ENCODE measurements around the gene SOWAHA. TPM values are rescaled to one million over a fixed set of nuclear protein-coding genes. Genes with fewer than 3 reads are reported as not detected.

The SOWAHA gene
- total RNA-seq, 1 donor from 2014 or later: 0.18 TPM

GRCh38 chr5:132775476-132775961, 37.6 kb upstream of the SOWAHA start:
- no peaks in the 10 kb centered on the region for H3K27me3 ChIP-seq (ENCODE audit: low read depth)
- H3K27ac ChIP-seq: peak overlapping the region; percentile 88
- TF ChIP-seq CTCF (IDR thresholded peaks at IDR 0.05): no peak
- DNase-seq (no peak), ATAC-seq (peak in 1 of 2 donors; percentile 11)
- H3K4me1 ChIP-seq: peaks cover 38% of the 10 kb centered on the region
- H3K36me3 ChIP-seq: no peaks in the 10 kb centered on the region
- intact Hi-C loops (cut with DNase I): no loop called here
- H3K4me3 ChIP-seq: peak overlapping the region; percentile 94
- no peaks in the 10 kb centered on the region for H3K9me3 ChIP-seq

DNA sequence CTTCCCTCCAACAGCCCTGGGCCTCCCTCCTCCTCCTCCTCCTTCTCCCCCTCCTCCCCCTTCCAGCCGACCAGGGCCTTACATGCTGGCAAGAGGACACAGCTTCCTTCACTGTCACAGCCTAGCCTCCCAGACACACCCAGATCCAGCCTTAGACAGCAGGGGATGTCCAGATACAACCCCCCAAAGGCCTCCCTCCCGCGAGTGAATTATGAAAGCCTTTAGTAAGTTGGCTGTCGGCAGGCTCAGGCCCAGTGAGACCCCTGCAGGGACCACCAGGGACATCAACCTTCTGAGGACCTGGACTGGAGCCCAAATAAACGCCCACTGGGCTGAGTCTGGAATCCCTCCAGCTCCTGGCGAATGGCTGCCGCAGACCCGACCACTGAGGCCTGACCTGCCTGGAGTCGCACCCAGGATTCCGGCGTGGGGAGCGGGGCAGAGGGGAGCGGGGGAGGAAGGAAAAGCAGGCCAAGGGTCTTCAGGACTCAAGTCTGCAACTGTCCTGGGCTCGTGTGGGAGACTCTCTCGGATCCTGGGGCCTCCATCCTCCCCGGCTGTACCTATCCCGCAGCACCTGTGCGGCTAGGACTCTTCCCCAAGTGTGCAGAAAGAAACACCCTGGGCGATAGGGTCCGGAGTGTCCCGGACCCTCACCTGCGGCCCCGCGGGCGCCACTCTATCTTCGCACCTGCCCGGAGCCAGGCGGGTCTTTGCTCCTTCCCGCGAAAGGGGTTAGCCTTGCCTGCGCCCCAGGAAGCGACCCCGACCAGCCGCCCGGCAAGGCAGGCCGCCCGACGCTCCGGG, 36.8 kb upstream of the SOWAHA start:
- H3K27ac ChIP-seq: peak overlapping the region; percentile 88
- H3K4me1 ChIP-seq: peaks cover 30% of the 10 kb centered on the region
- DNase-seq (no peak), ATAC-seq (peak; percentile 43 to 45)
- intact Hi-C loops (cut with DNase I): no loop called here
- peak overlapping the region; percentile 94 for H3K4me3 ChIP-seq
- H3K36me3 ChIP-seq: no peaks in the 10 kb centered on the region
- no peak for TF ChIP-seq CTCF (IDR thresholded peaks at IDR 0.05)
- no peaks in the 10 kb centered on the region for H3K9me3 ChIP-seq
- H3K27me3 ChIP-seq (ENCODE audit: low read depth): no peaks in the 10 kb centered on the region

DNA sequence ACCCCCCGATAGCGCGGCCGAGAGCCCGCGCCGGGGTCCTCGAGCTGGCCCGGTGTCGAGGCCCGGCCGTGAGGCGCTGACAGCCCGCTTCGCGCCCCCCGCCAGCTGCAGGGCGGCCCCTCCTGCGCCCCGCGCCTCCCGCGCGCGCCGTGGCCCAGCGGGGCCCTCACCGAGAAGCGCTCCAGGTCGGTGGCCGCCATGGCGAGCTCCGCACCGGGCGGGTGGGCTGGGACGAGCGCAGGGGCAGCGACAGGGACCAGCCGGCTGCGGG, 36.2 kb upstream of the SOWAHA start:
- Histone ChIP-seq H3K27ac (peak overlapping the region; percentile 88), H3K4me3 (peak overlapping the region; percentile 94), H3K36me3 (no peaks in the 10 kb centered on the region), H3K4me1 (peaks cover 24% of the 10 kb centered on the region), H3K9me3 (no peaks in the 10 kb centered on the region), H3K27me3 (ENCODE audit: low read depth) (no peaks in the 10 kb centered on the region)
- ATAC-seq: peak; percentile 5 to 30
- no peak for DNase-seq
- no peak for TF ChIP-seq CTCF (IDR thresholded peaks at IDR 0.05)
- intact Hi-C loops (cut with DNase I): no loop called here

DNA sequence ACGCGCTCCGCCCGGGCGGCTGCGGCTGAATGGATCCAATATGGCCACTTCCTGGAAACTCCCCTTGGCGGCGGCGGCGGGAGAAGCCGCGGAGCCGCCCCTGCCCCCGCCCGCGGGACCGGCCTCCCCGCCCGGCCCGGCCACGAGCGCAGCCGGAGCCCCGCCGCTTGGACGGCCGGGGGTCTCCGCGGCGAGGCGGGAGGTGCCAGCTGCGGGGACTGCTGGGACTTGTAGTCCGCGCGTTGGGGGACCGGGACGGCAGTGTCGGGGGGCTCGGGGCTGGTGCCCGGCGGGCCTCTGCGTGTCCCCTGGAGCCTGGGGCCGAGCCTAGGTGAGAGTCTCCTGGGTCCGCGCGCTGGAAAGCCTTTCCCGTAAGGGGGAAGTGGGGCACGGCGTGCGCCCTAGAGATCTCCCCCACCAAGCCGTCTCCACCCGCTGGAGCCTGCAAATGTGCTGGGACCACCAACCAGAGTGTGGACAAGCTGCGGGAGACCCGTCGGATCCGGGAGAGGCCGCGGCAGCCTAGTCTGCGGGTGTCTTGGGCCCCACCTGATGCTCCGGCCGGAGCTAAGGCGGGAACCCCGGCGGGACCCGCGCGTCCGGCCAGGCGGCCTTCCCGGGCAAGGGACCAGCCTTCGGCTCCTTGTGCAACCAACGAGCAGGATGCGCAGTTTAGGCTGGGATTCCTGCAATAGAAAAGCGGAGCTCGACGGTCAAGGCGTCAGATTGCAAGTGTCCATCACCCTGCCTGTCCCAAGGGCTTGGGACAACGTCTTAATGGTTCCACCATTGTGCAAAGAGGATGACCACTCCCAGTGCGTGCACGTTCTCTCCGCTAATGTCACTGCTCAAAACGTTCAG, 35.7 kb upstream of the SOWAHA start, which contains the start of gene SEPTIN8:
Gene SEPTIN8, minus strand, starts transcription at position 31 of the 861 bp plus-strand sequence. CDS start 102 bp downstream, outside the sequence.
- H3K4me1 ChIP-seq: peaks cover 24% of the 10 kb centered on the region
- H3K27me3 ChIP-seq (ENCODE audit: low read depth): no peaks in the 10 kb centered on the region
- peak within 1 kb of the TSS; percentile 94 for H3K4me3 ChIP-seq
- DNase-seq (peak; percentile 59), ATAC-seq (peak; percentile 70 to 81)
- intact Hi-C loops (cut with DNase I): no loop called here
- H3K27ac ChIP-seq: peak within 1 kb of the TSS; percentile 88
- no peaks in the 10 kb centered on the region for H3K9me3 ChIP-seq
- TF ChIP-seq CTCF (IDR thresholded peaks at IDR 0.05): no peak
- no peaks in the 10 kb centered on the region for H3K36me3 ChIP-seq

DNA sequence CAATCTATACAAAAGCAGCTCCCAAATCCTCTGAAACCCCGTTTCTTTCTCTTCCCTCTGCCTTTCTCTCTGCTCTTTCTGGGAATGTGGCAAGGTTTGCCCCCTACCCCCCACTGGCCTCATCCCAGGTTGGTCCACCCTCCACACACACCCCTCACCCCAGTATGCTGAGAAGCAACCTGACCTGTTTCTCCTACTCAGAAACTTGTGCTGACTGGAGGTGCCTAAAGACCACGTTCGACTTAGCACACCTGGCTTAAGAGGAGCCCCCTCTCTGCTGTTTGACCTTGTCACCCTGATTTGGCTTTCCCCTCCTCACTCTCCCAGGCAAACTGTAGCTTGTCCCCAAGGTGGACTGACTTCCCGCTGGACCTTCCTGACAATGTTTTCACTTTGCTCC, 35.0 kb upstream of the SOWAHA start:
- peak overlapping the region; percentile 94 for H3K4me3 ChIP-seq
- TF ChIP-seq CTCF (IDR thresholded peaks at IDR 0.05): no peak
- H3K36me3 ChIP-seq: no peaks in the 10 kb centered on the region
- DNase-seq: no peak
- no peak overlapping the region for H3K27ac ChIP-seq
- no peak for ATAC-seq
- no peaks in the 10 kb centered on the region for H3K9me3 ChIP-seq
- H3K4me1 ChIP-seq: peaks cover 24% of the 10 kb centered on the region
- intact Hi-C loops (cut with DNase I): no loop called here
- H3K27me3 ChIP-seq (ENCODE audit: low read depth): no peaks in the 10 kb centered on the region
